ENCODE data around the gene CCDC85C.

The CCDC85C gene

DNA sequence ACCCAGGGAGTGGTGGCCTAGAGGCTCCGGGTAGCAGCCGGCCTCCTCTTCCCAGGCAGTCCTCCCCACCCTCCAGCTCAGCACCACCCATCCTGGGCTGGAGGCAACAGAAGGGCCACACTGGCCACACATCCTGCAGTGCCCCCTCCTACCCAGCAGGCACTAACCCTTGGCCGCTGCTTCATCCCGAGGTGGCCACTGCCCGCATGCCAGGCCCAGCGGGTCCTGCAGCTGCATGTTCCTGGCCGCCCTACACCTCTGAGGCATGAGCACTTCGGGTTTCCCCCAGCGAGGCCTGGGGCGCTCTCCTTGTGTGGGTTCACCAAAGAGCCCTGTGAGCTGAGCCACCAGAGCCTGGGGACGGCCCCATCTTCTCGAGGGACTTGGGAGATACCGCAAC lies 61.4 kb downstream of the CCDC85C start:
- Histone ChIP-seq H3K4me3 (ENCODE audit: low read depth, low read length) (no peak overlapping the region), H3K9ac (ENCODE audit: low read depth, low read length) (no peak overlapping the region), H3K9me3 (ENCODE audit: control insufficient read depth, insufficient read depth, low read length) (no peaks in the 10 kb centered on the region), H3K27ac (ENCODE audit: low read depth, low read length) (no peak overlapping the region), H3K27me3 (ENCODE audit: control insufficient read depth, insufficient read depth, low read length) (no peaks in the 10 kb centered on the region), H3K36me3 (ENCODE audit: control insufficient read depth, insufficient read depth, low read length) (no peaks in the 10 kb centered on the region), H3K4me1 (ENCODE audit: control insufficient read depth, insufficient read depth, low read length) (peaks cover 42% of the 10 kb centered on the region)

GRCh38 chr14:99541677-99542470 lies 62.1 kb downstream of the CCDC85C start:
- Histone ChIP-seq H3K27ac (ENCODE audit: low read depth, low read length) (no peak overlapping the region), H3K4me3 (ENCODE audit: low read depth, low read length) (no peak overlapping the region), H3K4me1 (ENCODE audit: control insufficient read depth, insufficient read depth, low read length) (peaks cover 48% of the 10 kb centered on the region), H3K27me3 (ENCODE audit: control insufficient read depth, insufficient read depth, low read length) (no peaks in the 10 kb centered on the region), H3K9ac (ENCODE audit: low read depth, low read length) (no peak overlapping the region), H3K9me3 (ENCODE audit: control insufficient read depth, insufficient read depth, low read length) (no peaks in the 10 kb centered on the region), H3K36me3 (ENCODE audit: control insufficient read depth, insufficient read depth, low read length) (no peaks in the 10 kb centered on the region)

DNA sequence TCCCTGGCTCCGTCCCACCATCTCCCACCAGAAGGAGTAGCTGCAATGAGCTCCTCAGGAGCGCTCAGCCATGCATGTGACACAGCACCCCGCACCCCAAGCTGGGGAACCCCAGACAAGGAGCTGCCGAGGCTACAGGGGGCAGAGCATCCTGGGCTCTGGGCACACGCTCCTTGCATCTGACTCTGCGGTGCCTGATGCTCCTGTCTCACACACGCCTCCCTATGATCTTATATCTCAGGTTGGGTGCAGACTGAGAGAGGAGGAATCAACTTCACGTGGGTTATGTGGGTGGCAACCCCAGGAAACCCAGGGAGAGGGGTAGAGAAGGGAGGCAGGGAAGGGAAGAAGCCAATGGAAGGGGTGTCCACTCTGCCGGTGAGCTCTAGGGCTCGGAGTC lies 62.8 kb downstream of the CCDC85C start:
- Histone ChIP-seq H3K36me3 (ENCODE audit: control insufficient read depth, insufficient read depth, low read length) (no peaks in the 10 kb centered on the region), H3K4me1 (ENCODE audit: control insufficient read depth, insufficient read depth, low read length) (peaks cover 41% of the 10 kb centered on the region), H3K27ac (ENCODE audit: low read depth, low read length) (no peak overlapping the region), H3K9ac (ENCODE audit: low read depth, low read length) (no peak overlapping the region), H3K4me3 (ENCODE audit: low read depth, low read length) (no peak overlapping the region), H3K9me3 (ENCODE audit: control insufficient read depth, insufficient read depth, low read length) (no peaks in the 10 kb centered on the region), H3K27me3 (ENCODE audit: control insufficient read depth, insufficient read depth, low read length) (no peaks in the 10 kb centered on the region)

DNA sequence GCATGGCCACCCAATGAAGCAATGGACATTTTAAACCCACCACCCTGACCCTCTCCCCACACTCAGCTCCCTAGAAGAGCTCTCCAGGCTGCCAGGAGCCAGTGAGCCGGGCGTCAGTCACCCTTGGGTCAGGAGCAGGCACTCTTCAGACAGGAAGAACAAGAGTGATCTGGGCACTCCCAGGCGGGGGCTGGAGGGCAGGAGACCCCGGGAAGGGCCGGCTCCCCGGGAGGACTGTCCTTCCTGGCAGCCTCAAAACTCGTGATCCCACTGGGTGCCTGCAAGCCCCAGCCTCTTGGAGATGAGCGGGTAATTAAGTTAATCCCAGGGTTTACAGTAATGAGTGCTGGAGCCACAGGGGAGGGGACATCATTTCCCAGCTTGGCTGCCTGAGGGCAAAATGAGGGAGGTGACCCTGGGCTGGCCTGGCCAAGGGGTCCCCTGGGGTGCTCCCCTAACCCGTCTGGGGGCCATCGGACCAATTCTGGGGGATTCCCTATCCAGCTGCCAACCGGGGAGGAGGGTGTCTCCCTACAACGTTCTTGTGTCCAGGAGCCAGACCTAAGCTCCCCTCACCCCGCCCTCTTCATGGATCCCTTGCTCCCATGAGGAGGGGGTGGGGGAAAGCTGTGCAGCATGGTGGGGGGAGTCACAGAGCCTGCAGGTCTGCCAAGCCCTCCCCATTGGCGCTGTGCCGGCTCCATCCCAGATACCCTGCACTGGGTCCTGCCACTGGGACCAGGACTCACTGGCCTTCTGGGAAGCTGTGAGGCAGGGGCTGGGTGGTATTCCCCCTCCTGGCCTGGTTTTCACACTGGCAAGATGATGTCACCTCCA lies 63.6 kb downstream of the CCDC85C start:
- H3K36me3 ChIP-seq (ENCODE audit: control insufficient read depth, insufficient read depth, low read length): no peaks in the 10 kb centered on the region
- H3K4me3 ChIP-seq (ENCODE audit: low read depth, low read length): no peak overlapping the region
- no peak overlapping the region for H3K27ac ChIP-seq (ENCODE audit: low read depth, low read length)
- no peak overlapping the region for H3K9ac ChIP-seq (ENCODE audit: low read depth, low read length)
- no peaks in the 10 kb centered on the region for H3K9me3 ChIP-seq (ENCODE audit: control insufficient read depth, insufficient read depth, low read length)
- H3K27me3 ChIP-seq (ENCODE audit: control insufficient read depth, insufficient read depth, low read length): no peaks in the 10 kb centered on the region
- H3K4me1 ChIP-seq (ENCODE audit: control insufficient read depth, insufficient read depth, low read length): peaks cover 33% of the 10 kb centered on the region

DNA sequence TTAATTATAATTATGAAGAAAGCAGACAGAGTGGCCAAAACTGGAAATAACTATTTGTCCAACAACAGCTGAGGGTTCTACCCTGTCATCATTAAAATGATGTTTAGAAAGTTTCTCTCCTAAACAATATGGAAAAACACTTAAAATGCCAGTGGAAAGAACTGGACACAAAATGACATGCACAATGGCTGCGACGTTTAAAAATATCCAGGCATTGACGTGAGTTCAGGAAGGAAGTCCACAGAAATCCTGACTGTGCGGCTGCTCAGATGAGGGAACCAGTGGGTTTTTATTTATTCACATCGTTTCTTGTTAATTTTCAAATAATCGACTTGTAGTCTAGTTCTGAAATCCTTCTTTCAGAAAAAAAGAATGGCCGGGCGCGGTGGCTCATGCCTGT lies 64.5 kb downstream of the CCDC85C start:
- H3K4me1 ChIP-seq (ENCODE audit: control insufficient read depth, insufficient read depth, low read length): peaks cover 27% of the 10 kb centered on the region
- H3K4me3 ChIP-seq (ENCODE audit: low read depth, low read length): no peak overlapping the region
- no peaks in the 10 kb centered on the region for H3K36me3 ChIP-seq (ENCODE audit: control insufficient read depth, insufficient read depth, low read length)
- H3K9ac ChIP-seq (ENCODE audit: low read depth, low read length): no peak overlapping the region
- H3K27ac ChIP-seq (ENCODE audit: low read depth, low read length): no peak overlapping the region
- no peaks in the 10 kb centered on the region for H3K9me3 ChIP-seq (ENCODE audit: control insufficient read depth, insufficient read depth, low read length)
- H3K27me3 ChIP-seq (ENCODE audit: control insufficient read depth, insufficient read depth, low read length): no peaks in the 10 kb centered on the region

DNA sequence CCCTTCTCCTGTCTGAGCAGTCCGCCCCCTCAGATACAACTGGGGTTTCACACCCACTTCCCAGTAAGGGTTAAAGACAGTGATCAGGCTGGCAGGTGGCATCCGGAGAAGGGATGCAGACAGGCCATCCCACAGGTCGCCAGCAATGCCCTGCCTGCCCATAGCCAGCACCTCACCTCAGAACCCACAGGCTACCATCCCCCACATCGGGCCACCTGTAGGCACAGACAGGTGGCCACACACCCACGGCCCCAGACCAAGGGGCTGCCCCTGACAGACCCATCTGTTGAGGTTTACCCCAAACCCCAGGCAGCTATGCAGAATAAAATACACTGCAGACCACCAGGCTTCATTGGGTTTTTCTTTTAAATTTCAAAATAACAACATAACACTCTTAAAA lies 65.3 kb downstream of the CCDC85C start:
- Histone ChIP-seq H3K27me3 (ENCODE audit: control insufficient read depth, insufficient read depth, low read length) (no peaks in the 10 kb centered on the region), H3K4me1 (ENCODE audit: control insufficient read depth, insufficient read depth, low read length) (peaks cover 27% of the 10 kb centered on the region), H3K4me3 (ENCODE audit: low read depth, low read length) (no peak overlapping the region), H3K9ac (ENCODE audit: low read depth, low read length) (no peak overlapping the region), H3K27ac (ENCODE audit: low read depth, low read length) (no peak overlapping the region), H3K36me3 (ENCODE audit: control insufficient read depth, insufficient read depth, low read length) (no peaks in the 10 kb centered on the region), H3K9me3 (ENCODE audit: control insufficient read depth, insufficient read depth, low read length) (no peaks in the 10 kb centered on the region)

GRCh38 chr14:99538275-99538674 lies 65.7 kb downstream of the CCDC85C start:
- Histone ChIP-seq H3K4me1 (ENCODE audit: control insufficient read depth, insufficient read depth, low read length) (peaks cover 27% of the 10 kb centered on the region), H3K4me3 (ENCODE audit: low read depth, low read length) (no peak overlapping the region), H3K36me3 (ENCODE audit: control insufficient read depth, insufficient read depth, low read length) (no peaks in the 10 kb centered on the region), H3K9me3 (ENCODE audit: control insufficient read depth, insufficient read depth, low read length) (no peaks in the 10 kb centered on the region), H3K27me3 (ENCODE audit: control insufficient read depth, insufficient read depth, low read length) (no peaks in the 10 kb centered on the region), H3K27ac (ENCODE audit: low read depth, low read length) (no peak overlapping the region), H3K9ac (ENCODE audit: low read depth, low read length) (no peak overlapping the region)

- Histone ChIP-seq H3K27ac (ENCODE audit: low read depth, low read length) (no peak overlapping the region), H3K4me1 (ENCODE audit: control insufficient read depth, insufficient read depth, low read length) (peaks cover 27% of the 10 kb centered on the region), H3K9me3 (ENCODE audit: control insufficient read depth, insufficient read depth, low read length) (no peaks in the 10 kb centered on the region), H3K36me3 (ENCODE audit: control insufficient read depth, insufficient read depth, low read length) (no peaks in the 10 kb centered on the region), H3K4me3 (ENCODE audit: low read depth, low read length) (no peak overlapping the region), H3K9ac (ENCODE audit: low read depth, low read length) (no peak overlapping the region), H3K27me3 (ENCODE audit: control insufficient read depth, insufficient read depth, low read length) (no peaks in the 10 kb centered on the region)
Measured at GRCh38 chr14:99537399-99537798, 66.6 kb downstream of the CCDC85C start.

DNA sequence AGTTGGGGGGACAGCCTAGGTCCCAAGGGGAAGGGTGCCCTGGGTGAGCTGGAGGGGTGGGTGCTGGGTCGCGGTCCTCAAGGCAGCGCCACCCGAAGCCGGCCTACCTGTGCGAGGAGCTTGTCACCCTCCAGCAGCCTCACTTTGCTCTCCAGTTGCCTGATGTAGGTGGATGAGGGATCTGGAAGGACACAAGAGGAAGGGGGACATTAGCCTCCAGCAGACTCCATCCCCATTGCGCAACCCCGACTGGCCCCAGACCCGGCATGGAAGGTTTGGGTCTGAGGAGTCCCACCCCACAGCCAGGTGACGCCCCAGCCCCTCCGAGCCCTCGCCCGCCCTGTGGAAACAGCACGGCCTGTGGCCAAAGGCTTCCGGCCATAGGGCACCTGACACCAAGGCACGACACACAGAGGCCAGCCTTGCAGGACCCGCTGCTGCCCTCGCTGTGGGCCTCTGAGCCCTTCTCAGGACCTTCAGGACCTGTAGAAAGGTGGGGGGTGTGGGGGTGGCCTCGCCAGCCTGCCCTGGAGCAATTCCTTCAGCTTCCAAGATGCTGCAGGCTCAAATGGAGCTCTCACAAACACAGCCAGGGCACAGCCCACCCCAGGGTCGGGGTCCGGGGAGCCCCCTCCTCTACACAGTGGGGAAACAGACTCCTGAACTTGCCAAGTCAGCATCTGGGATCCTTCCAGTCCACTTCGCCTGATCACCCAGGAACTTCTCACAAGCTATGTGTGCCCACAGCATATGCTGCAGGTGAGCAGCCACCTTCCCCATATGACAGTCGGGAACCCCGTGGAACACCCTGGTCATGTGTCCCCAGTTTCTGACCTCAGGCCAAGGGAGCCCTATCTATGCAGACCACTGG lies 67.9 kb downstream of the CCDC85C start:
- Histone ChIP-seq H3K9ac (ENCODE audit: low read depth, low read length) (no peak overlapping the region), H3K9me3 (ENCODE audit: control insufficient read depth, insufficient read depth, low read length) (no peaks in the 10 kb centered on the region), H3K4me1 (ENCODE audit: control insufficient read depth, insufficient read depth, low read length) (peaks cover 29% of the 10 kb centered on the region), H3K4me3 (ENCODE audit: low read depth, low read length) (no peak overlapping the region), H3K36me3 (ENCODE audit: control insufficient read depth, insufficient read depth, low read length) (no peaks in the 10 kb centered on the region), H3K27ac (ENCODE audit: low read depth, low read length) (no peak overlapping the region), H3K27me3 (ENCODE audit: control insufficient read depth, insufficient read depth, low read length) (no peaks in the 10 kb centered on the region)

DNA sequence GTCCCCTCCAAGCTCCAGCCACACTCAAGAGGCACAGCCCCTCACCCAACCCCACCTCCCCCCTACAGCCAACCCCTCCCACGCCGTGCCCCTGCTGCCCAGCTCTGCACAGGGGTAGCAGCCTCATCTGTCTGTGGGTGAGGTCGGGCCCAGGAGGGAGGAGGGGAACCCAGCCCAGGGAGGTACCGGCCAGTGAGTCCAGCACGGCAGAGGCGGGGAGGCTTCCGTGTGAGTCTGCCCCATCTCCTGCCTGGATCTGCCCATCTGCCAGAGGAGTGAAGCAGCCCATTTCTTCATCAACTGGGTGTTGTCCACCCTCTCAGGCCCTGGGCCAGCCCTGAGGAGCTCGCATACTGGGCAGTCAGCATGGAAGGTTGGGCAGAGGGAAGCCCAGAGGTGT lies 68.6 kb downstream of the CCDC85C start:
- Histone ChIP-seq H3K27ac (ENCODE audit: low read depth, low read length) (no peak overlapping the region), H3K36me3 (ENCODE audit: control insufficient read depth, insufficient read depth, low read length) (no peaks in the 10 kb centered on the region), H3K9me3 (ENCODE audit: control insufficient read depth, insufficient read depth, low read length) (no peaks in the 10 kb centered on the region), H3K9ac (ENCODE audit: low read depth, low read length) (no peak overlapping the region), H3K27me3 (ENCODE audit: control insufficient read depth, insufficient read depth, low read length) (no peaks in the 10 kb centered on the region), H3K4me3 (ENCODE audit: low read depth, low read length) (no peak overlapping the region), H3K4me1 (ENCODE audit: control insufficient read depth, insufficient read depth, low read length) (peaks cover 33% of the 10 kb centered on the region)
